Measurements from ENCODE around the gene SAP30L.

Gene SAP30L

GRCh38 chr5:154486427-154486866, 40.6 kb downstream of the SAP30L start:
- no peaks in the 10 kb centered on the region for H3K36me3 ChIP-seq (ENCODE audit: insufficient read depth, insufficient read length, low read length)
- no peaks in the 10 kb centered on the region for H3K9me3 ChIP-seq (ENCODE audit: insufficient read depth, low read length)
- H3K4me3 ChIP-seq (ENCODE audit: insufficient read length, low read depth) = no peak overlapping the region
- DNase-seq (ENCODE audit: low read depth, low spot score) = no peak
- H3K4me1 ChIP-seq (ENCODE audit: insufficient read depth, insufficient read length) = peaks cover 3% of the 10 kb centered on the region
- no peak for TF ChIP-seq ZNF274 (IDR thresholded peaks at IDR 0.05; ENCODE audit: low read depth, low read length)
- H3K9ac ChIP-seq (ENCODE audit: insufficient read length, low read depth) = no peak overlapping the region
- H3K27me3 ChIP-seq (ENCODE audit: insufficient read depth, insufficient read length) = peaks cover 67% of the 10 kb centered on the region

- Histone ChIP-seq H3K9ac (ENCODE audit: insufficient read length, low read depth) (no peak overlapping the region), H3K27me3 (ENCODE audit: insufficient read depth, insufficient read length) (peaks cover 56% of the 10 kb centered on the region), H3K9me3 (ENCODE audit: insufficient read depth, low read length) (no peaks in the 10 kb centered on the region), H3K4me3 (ENCODE audit: insufficient read length, low read depth) (no peak overlapping the region), H3K36me3 (ENCODE audit: insufficient read depth, insufficient read length, low read length) (no peaks in the 10 kb centered on the region), H3K4me1 (ENCODE audit: insufficient read depth, insufficient read length) (peaks cover 3% of the 10 kb centered on the region)
- TF ChIP-seq SUZ12 (IDR thresholded peaks at IDR 0.05; ENCODE audit: extremely low read depth, insufficient read depth, insufficient read length) (no peak), ZNF274 (IDR thresholded peaks at IDR 0.05; ENCODE audit: low read depth, low read length) (no peak), YY1 (IDR thresholded peaks at IDR 0.05; ENCODE audit: insufficient read depth, insufficient read length) (no peak)
- no peak for DNase-seq (ENCODE audit: low read depth, low spot score)
These were observed 41.7 kb downstream of the SAP30L start for GRCh38 chr5:154487541-154487940.

GRCh38 chr5:154491941-154492340, 46.1 kb downstream of the SAP30L start:
- Histone ChIP-seq H3K4me3 (ENCODE audit: insufficient read length, low read depth) (no peak overlapping the region), H3K9ac (ENCODE audit: insufficient read length, low read depth) (no peak overlapping the region), H3K27me3 (ENCODE audit: insufficient read depth, insufficient read length) (peaks cover 12% of the 10 kb centered on the region), H3K9me3 (ENCODE audit: insufficient read depth, low read length) (no peaks in the 10 kb centered on the region), H3K36me3 (ENCODE audit: insufficient read depth, insufficient read length, low read length) (no peaks in the 10 kb centered on the region), H3K4me1 (ENCODE audit: insufficient read depth, insufficient read length) (no peaks in the 10 kb centered on the region)
- TF ChIP-seq ZNF274 (IDR thresholded peaks at IDR 0.05; ENCODE audit: low read depth, low read length) (no peak), SUZ12 (IDR thresholded peaks at IDR 0.05; ENCODE audit: extremely low read depth, insufficient read depth, insufficient read length) (no peak), YY1 (IDR thresholded peaks at IDR 0.05; ENCODE audit: insufficient read depth, insufficient read length) (no peak)
- no peak for DNase-seq (ENCODE audit: low read depth, low spot score)

DNA sequence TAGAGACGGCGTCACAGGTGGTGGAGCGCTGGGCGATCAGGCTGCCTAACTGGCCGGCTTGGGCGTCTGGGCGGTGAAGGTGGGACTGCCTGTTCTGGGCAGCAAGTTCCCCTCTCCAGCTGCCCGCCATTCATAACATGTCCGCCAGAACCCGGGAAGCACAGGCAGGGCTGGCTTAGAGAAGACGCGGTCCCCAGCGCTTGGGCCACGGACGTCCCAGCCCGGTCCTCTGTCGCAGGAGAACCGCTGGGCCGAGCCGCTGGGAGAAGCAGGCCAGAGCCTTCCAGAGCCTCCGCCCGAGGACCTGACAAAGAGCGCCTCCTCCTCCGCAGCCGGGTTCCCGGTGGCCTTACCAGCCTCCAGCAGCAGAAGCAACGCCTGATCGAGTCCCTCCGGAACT, 47.5 kb downstream of the SAP30L start:
- Histone ChIP-seq H3K27me3 (ENCODE audit: insufficient read depth, insufficient read length) (no peaks in the 10 kb centered on the region), H3K9ac (ENCODE audit: insufficient read length, low read depth) (no peak overlapping the region), H3K36me3 (ENCODE audit: insufficient read depth, insufficient read length, low read length) (no peaks in the 10 kb centered on the region), H3K4me3 (ENCODE audit: insufficient read length, low read depth) (no peak overlapping the region), H3K9me3 (ENCODE audit: insufficient read depth, low read length) (no peaks in the 10 kb centered on the region), H3K4me1 (ENCODE audit: insufficient read depth, insufficient read length) (no peaks in the 10 kb centered on the region)
- TF ChIP-seq YY1 (IDR thresholded peaks at IDR 0.05; ENCODE audit: insufficient read depth, insufficient read length) = no peak
- TF ChIP-seq ZNF274 (IDR thresholded peaks at IDR 0.05; ENCODE audit: low read depth, low read length) = no peak
- TF ChIP-seq SUZ12 (IDR thresholded peaks at IDR 0.05; ENCODE audit: extremely low read depth, insufficient read depth, insufficient read length) = no peak
- no peak for DNase-seq (ENCODE audit: low read depth, low spot score)

GRCh38 chr5:154494036-154494435, 48.2 kb downstream of the SAP30L start:
- TF ChIP-seq SUZ12 (IDR thresholded peaks at IDR 0.05; ENCODE audit: extremely low read depth, insufficient read depth, insufficient read length) (no peak), ZNF274 (IDR thresholded peaks at IDR 0.05; ENCODE audit: low read depth, low read length) (no peak)
- H3K36me3 ChIP-seq (ENCODE audit: insufficient read depth, insufficient read length, low read length) = no peaks in the 10 kb centered on the region
- no peaks in the 10 kb centered on the region for H3K9me3 ChIP-seq (ENCODE audit: insufficient read depth, low read length)
- no peak overlapping the region for H3K9ac ChIP-seq (ENCODE audit: insufficient read length, low read depth)
- H3K27me3 ChIP-seq (ENCODE audit: insufficient read depth, insufficient read length) = no peaks in the 10 kb centered on the region
- no peaks in the 10 kb centered on the region for H3K4me1 ChIP-seq (ENCODE audit: insufficient read depth, insufficient read length)
- DNase-seq (ENCODE audit: low read depth, low spot score) = no peak
- no peak overlapping the region for H3K4me3 ChIP-seq (ENCODE audit: insufficient read length, low read depth)

- no peak for TF ChIP-seq ZNF274 (IDR thresholded peaks at IDR 0.05; ENCODE audit: low read depth, low read length)
- no peak for TF ChIP-seq SUZ12 (IDR thresholded peaks at IDR 0.05; ENCODE audit: extremely low read depth, insufficient read depth, insufficient read length)
- no peak for TF ChIP-seq YY1 (IDR thresholded peaks at IDR 0.05; ENCODE audit: insufficient read depth, insufficient read length)
- H3K4me3 ChIP-seq (ENCODE audit: insufficient read length, low read depth) = no peak overlapping the region
- no peak for DNase-seq (ENCODE audit: low read depth, low spot score)
- no peaks in the 10 kb centered on the region for H3K9me3 ChIP-seq (ENCODE audit: insufficient read depth, low read length)
- H3K36me3 ChIP-seq (ENCODE audit: insufficient read depth, insufficient read length, low read length) = no peaks in the 10 kb centered on the region
- H3K27me3 ChIP-seq (ENCODE audit: insufficient read depth, insufficient read length) = no peaks in the 10 kb centered on the region
- H3K9ac ChIP-seq (ENCODE audit: insufficient read length, low read depth) = no peak overlapping the region
- H3K4me1 ChIP-seq (ENCODE audit: insufficient read depth, insufficient read length) = no peaks in the 10 kb centered on the region
These were observed 52.8 kb downstream of the SAP30L start for GRCh38 chr5:154498591-154498990.

DNA sequence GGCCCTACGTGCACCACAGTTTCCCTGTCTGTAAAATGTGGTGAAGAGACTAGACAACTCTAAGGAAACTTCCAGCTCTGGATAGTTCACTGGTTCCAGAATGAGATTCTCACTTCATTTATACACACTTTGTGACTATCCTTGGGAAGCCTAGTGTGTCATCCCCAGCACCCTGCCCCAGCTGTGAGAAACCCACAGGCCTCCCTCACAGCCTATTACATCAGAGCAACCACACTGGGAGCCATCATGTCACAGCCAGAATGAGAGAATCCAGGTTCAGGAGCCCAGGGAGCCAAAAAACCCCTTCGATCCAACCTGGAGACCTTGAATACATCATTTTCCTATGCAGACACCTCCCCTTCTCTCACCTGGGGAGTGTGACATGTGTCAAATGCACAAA, 53.2 kb downstream of the SAP30L start:
- Histone ChIP-seq H3K9ac (ENCODE audit: insufficient read length, low read depth) (no peak overlapping the region), H3K4me1 (ENCODE audit: insufficient read depth, insufficient read length) (no peaks in the 10 kb centered on the region), H3K27me3 (ENCODE audit: insufficient read depth, insufficient read length) (no peaks in the 10 kb centered on the region), H3K36me3 (ENCODE audit: insufficient read depth, insufficient read length, low read length) (no peaks in the 10 kb centered on the region), H3K9me3 (ENCODE audit: insufficient read depth, low read length) (no peaks in the 10 kb centered on the region), H3K4me3 (ENCODE audit: insufficient read length, low read depth) (no peak overlapping the region)
- no peak for DNase-seq (ENCODE audit: low read depth, low spot score)
- no peak for TF ChIP-seq SUZ12 (IDR thresholded peaks at IDR 0.05; ENCODE audit: extremely low read depth, insufficient read depth, insufficient read length)

- no peaks in the 10 kb centered on the region for H3K27me3 ChIP-seq (ENCODE audit: insufficient read depth, insufficient read length)
- H3K9ac ChIP-seq (ENCODE audit: insufficient read length, low read depth) = no peak overlapping the region
- DNase-seq (ENCODE audit: low read depth, low spot score) = no peak
- H3K36me3 ChIP-seq (ENCODE audit: insufficient read depth, insufficient read length, low read length) = no peaks in the 10 kb centered on the region
- no peak for TF ChIP-seq YY1 (IDR thresholded peaks at IDR 0.05; ENCODE audit: insufficient read depth, insufficient read length)
- no peaks in the 10 kb centered on the region for H3K9me3 ChIP-seq (ENCODE audit: insufficient read depth, low read length)
- H3K4me1 ChIP-seq (ENCODE audit: insufficient read depth, insufficient read length) = peaks cover 5% of the 10 kb centered on the region
- no peak overlapping the region for H3K4me3 ChIP-seq (ENCODE audit: insufficient read length, low read depth)
These were observed 55.8 kb downstream of the SAP30L start for GRCh38 chr5:154501566-154501965.

Data from NT2/D1 (cell line).